ENCODE measurements around the gene TFCP2. TPM values are rescaled to one million over a fixed set of nuclear protein-coding genes. Genes with fewer than 3 reads are reported as not detected.

The TFCP2 gene
- total RNA-seq, 1 donor, result 7.8 TPM

DNA sequence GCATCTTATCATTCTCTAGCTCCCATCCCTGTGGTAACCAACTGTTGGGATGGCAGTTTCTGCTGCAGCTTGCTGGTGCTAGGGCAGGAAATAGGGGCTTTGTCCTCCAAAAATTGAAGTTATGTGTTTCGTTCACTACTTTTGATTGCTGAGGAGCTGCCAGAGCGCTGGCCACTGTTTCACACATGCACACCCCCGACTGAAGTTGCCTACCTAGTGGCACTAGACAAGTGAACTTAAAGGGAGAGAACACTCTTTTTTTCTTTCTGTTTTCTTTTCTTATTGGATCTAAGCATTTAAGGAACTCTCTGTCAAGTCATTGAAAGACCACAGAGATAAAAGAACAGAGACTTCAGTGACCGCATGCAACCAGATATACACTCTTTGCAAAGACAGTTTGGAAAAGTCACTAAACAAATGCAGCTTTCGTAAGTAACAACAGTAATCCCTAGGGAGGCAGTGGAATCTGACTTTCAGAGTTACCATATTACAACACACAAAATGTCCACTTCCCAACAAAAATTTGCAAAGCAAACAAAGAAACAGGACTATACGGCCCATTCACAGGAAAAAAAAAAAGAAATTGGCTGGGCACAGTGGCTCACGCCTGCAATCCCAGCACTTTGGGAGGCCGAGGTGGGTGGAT lies 12.0 kb downstream of the TFCP2 start:
- H3K4me3 ChIP-seq (ENCODE audit: low read depth, low read length), result no peak overlapping the region
- DNase-seq (ENCODE audit: low read depth), result peak; percentile 76
- TF ChIP-seq, protein P1, sequence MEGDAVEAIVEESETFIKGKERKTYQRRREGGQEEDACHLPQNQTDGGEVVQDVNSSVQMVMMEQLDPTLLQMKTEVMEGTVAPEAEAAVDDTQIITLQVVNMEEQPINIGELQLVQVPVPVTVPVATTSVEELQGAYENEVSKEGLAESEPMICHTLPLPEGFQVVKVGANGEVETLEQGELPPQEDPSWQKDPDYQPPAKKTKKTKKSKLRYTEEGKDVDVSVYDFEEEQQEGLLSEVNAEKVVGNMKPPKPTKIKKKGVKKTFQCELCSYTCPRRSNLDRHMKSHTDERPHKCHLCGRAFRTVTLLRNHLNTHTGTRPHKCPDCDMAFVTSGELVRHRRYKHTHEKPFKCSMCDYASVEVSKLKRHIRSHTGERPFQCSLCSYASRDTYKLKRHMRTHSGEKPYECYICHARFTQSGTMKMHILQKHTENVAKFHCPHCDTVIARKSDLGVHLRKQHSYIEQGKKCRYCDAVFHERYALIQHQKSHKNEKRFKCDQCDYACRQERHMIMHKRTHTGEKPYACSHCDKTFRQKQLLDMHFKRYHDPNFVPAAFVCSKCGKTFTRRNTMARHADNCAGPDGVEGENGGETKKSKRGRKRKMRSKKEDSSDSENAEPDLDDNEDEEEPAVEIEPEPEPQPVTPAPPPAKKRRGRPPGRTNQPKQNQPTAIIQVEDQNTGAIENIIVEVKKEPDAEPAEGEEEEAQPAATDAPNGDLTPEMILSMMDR (IDR thresholded peaks at IDR 0.05; ENCODE audit: insufficient read depth, low read depth, low read length), result no peak

- no peak for DNase-seq (ENCODE audit: low read depth)
Observed at GRCh38 chr12:51156245-51156765, 16.6 kb downstream of the TFCP2 start.

GRCh38 chr12:51152953-51153352 lies 20.0 kb downstream of the TFCP2 start:
- TF ChIP-seq, protein P1 (IDR thresholded peaks at IDR 0.05; ENCODE audit: insufficient read depth, low read depth, low read length), result no peak
- no peak for DNase-seq (ENCODE audit: low read depth)
- H3K4me3 ChIP-seq (ENCODE audit: low read depth, low read length), result no peak overlapping the region

More at GRCh38 chr12:51156245-51156765, 16.6 kb downstream of the TFCP2 start:
- TF ChIP-seq, protein P1 (IDR thresholded peaks at IDR 0.05; ENCODE audit: insufficient read depth, low read depth, low read length), result no peak
- H3K4me3 ChIP-seq (ENCODE audit: low read depth, low read length), result no peak overlapping the region

DNA sequence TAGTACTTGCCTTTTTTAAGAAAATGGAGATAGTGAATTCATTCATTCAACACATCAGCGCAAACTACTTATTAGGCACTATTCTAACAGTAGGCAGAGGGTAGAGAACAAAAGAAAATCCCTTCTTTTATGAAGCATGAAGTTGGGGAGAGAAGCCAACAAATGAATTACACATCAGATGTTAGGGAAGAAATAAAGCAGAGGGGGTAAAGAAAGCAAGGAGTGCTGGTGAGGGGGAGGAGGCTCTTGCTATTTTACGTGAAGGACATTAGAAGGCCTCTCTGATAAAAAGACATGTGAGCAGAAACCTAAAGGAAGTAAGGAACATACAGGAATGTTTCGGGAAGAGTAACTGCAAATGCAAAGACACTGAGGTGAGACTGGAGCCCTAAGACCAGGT lies 22.2 kb downstream of the TFCP2 start:
- TF ChIP-seq, protein P1 (IDR thresholded peaks at IDR 0.05; ENCODE audit: insufficient read depth, low read depth, low read length), result no peak
- DNase-seq (ENCODE audit: low read depth), result no peak
- H3K4me3 ChIP-seq (ENCODE audit: low read depth, low read length), result no peak overlapping the region

DNA sequence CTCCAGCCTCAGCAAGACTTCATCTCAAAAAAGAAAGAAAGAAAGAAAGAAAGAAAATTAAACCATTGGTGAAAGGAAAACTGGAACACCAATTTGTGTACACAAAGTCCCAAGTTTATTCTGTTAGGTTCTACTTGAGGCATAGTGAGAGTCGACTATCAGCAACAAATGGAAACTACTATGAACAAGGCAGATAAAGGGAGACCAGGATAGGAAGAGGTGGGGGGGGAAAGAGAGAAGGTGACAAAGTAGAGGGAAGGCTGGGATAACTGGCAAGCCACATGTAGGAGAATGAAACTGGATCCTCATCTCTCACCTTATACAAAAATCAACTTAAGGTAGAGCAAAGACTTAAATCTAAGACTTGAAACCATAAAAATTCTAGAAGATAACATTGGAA lies 25.6 kb downstream of the TFCP2 start:
- TF ChIP-seq, protein P1 (IDR thresholded peaks at IDR 0.05; ENCODE audit: insufficient read depth, low read depth, low read length), result no peak
- H3K4me3 ChIP-seq (ENCODE audit: low read depth, low read length), result no peak overlapping the region
- DNase-seq (ENCODE audit: low read depth), result no peak

DNA sequence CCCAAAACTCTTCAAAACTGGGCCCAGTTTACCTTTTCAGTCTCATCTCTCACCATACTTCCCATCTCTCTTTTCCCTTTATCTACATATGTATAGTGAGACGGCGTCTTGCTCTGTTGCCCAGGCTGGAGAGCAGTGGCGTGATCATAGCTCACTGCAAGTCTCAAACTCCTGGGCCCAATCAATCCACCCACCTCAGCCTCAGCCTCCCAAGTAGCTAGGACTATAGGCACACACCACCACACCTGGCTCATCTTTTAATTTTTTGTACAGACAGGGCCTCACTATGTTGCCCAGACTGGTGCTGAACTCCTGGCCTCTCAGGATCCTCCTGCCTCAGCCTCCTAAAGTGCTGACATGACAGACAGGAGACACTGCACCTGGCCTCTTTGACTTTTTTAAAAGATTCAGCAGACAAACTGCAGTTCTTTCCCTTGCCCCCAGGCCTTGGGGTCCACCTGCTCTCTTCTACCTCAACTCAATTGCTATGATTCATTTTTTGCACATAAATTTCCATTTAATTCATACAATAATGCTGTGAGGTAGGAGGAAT lies 33.6 kb downstream of the TFCP2 start:
- DNase-seq (ENCODE audit: low read depth), result no peak
- TF ChIP-seq, protein P1 (IDR thresholded peaks at IDR 0.05; ENCODE audit: insufficient read depth, low read depth, low read length), result no peak
- H3K4me3 ChIP-seq (ENCODE audit: low read depth, low read length), result no peak overlapping the region
